Coronary artery (tissue), 2 donors: ENCODE measurements around the gene FOS.

Source experiments
- DNase-seq: peaks from one replicate; pipeline ENCODE4 v3.0.0-alpha.2; 2017; ENCODE audit warnings: low spot score
- H3K27ac ChIP-seq, 2 donors: fragments of 200-600 bp; sonication (generic); one replicate each; pipeline ENCODE4 v1.5.1; 2016 to 2019
- H3K4me3 ChIP-seq: fragments of 200-600 bp; sonication (generic); 2 replicates; pipeline ENCODE4 v1.5.1; 2016; ENCODE audit warnings: mild to moderate bottlenecking, moderate library complexity
- TF ChIP-seq, protein P1 (sequence below): fragments of 200-600 bp; sonication (generic); IDR thresholded peaks from one replicate; pipeline ENCODE4 v1.5.1; 2019; ENCODE audit warnings: antibody characterized with exemption

The FOS gene

DNA sequence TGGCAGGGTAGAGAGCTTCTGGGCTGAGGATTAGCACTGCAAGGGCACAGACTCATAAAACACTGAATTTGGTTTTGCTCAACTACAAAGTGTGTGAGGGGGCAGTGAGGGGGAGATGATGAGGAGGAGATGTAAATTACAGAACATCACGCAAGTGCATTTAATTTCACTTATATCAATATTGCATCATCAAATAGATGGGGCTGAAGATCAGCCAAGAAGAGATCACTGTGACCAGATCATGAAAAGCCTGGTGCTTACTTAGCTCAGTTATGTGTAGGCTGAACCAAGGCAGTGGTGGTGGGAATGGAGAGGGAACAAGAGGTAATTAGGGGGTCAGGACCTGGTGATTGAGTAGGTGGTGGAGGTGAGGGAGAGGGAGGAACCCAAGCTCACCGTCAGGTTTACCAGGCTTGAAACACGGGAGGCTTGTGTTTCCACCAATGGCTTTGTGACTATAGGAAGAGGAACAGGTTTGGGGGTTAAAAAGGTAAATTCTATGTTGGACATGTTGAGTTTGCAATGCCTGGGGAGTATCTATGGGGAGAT, 11.3 kb downstream of the FOS start:
- DNase-seq, result peak; percentile 54
- TF ChIP-seq, protein P1, sequence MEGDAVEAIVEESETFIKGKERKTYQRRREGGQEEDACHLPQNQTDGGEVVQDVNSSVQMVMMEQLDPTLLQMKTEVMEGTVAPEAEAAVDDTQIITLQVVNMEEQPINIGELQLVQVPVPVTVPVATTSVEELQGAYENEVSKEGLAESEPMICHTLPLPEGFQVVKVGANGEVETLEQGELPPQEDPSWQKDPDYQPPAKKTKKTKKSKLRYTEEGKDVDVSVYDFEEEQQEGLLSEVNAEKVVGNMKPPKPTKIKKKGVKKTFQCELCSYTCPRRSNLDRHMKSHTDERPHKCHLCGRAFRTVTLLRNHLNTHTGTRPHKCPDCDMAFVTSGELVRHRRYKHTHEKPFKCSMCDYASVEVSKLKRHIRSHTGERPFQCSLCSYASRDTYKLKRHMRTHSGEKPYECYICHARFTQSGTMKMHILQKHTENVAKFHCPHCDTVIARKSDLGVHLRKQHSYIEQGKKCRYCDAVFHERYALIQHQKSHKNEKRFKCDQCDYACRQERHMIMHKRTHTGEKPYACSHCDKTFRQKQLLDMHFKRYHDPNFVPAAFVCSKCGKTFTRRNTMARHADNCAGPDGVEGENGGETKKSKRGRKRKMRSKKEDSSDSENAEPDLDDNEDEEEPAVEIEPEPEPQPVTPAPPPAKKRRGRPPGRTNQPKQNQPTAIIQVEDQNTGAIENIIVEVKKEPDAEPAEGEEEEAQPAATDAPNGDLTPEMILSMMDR, result no peak
- Histone ChIP-seq H3K4me3 (no peak overlapping the region), H3K27ac (no peak overlapping the region)

GRCh38 chr14:75290851-75291250, 12.2 kb downstream of the FOS start:
- Histone ChIP-seq H3K4me3 (no peak overlapping the region), H3K27ac (no peak overlapping the region)
- DNase-seq, result peak; percentile 61
- TF ChIP-seq, protein P1, result no peak

GRCh38 chr14:75291331-75291730, 12.7 kb downstream of the FOS start:
- DNase-seq, result peak; percentile 65
- TF ChIP-seq, protein P1, result no peak
- H3K4me3 ChIP-seq, result no peak overlapping the region
- no peak overlapping the region for H3K27ac ChIP-seq

GRCh38 chr14:75292101-75292563, 13.5 kb downstream of the FOS start:
- TF ChIP-seq, protein P1, result no peak
- no peak overlapping the region for H3K4me3 ChIP-seq
- DNase-seq, result peak; percentile 75
- no peak overlapping the region for H3K27ac ChIP-seq

DNA sequence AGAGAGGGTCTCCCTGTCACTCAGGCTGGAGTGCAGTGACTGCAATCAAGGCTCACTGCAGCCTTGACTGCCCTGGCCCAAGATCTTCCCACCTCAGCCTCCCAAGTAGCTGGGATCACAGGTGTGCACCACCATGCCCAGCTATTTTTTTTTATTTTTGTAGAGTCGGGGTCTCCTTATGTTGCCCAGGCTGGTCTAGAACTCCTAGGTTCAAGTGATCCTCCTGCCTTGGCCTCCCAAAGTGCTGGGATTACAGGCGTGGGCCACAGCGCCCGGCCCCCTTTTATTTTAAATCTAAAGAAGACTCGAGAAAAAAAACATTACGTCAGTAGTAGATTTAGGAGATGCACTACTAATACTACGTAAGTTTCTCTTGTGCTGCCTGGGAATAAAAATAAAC, 14.3 kb downstream of the FOS start:
- TF ChIP-seq, protein P1, result no peak
- peak; percentile 67 for DNase-seq
- H3K27ac ChIP-seq, result no peak overlapping the region

DNA sequence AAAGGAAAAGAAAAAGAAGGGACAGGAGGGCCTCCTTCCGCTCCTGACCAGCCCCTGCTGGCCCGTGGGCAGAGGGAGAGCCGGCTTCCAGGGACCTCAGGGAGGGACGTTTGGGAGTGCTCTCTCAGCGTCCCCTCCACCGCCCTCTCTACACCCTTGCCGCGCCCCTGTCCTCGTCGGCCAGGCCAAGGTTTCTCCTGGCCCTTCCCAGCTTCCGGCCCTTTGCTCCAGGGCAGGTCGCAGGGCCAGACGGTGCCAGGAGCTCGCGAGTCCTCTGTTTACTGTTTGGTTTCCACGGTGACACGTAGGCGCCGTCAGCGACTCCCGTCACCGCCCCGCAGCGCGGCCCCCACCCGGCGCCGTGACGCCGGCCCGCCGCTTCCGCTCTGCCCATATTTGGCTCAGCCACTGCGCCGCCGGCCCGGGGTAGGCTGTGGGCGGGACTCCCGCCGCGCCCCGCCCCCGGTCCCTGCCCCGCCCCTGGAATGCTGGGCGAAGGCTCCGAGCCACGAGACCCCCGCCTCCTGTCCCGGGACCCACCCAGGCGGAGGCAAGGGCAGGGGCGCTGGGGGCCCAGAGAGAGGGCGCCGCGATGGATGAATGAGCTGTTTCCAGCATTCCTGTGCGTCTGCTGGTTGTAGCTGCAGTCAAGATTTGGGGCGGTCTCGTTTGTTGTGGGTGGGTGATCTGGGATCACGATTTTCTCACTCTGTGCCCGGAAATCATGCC, 15.5 kb downstream of the FOS start:
- DNase-seq, result peak; percentile 99
- Histone ChIP-seq H3K4me3 (peak overlapping the region; percentile 89), H3K27ac (peak overlapping the region; percentile 83 to 96)
- TF ChIP-seq, protein P1, result no peak

More for the DNA sequence above, 14.3 kb downstream of the FOS start:
- no peak overlapping the region for H3K4me3 ChIP-seq

GRCh38 chr14:75294649-75295033, 16.0 kb downstream of the FOS start:
- TF ChIP-seq, protein P1, result no peak
- peak overlapping the region; percentile 83 to 96 for H3K27ac ChIP-seq
- no peak for DNase-seq
- H3K4me3 ChIP-seq, result peak overlapping the region; percentile 89
